KG1 (cell line): ENCODE measurements around the gene PLA2G2C.

Experiments
- DNase-seq: peaks from one replicate; lab custom pipeline; 2025; lab: John Stamatoyannopoulos, UW

The PLA2G2C gene

DNA sequence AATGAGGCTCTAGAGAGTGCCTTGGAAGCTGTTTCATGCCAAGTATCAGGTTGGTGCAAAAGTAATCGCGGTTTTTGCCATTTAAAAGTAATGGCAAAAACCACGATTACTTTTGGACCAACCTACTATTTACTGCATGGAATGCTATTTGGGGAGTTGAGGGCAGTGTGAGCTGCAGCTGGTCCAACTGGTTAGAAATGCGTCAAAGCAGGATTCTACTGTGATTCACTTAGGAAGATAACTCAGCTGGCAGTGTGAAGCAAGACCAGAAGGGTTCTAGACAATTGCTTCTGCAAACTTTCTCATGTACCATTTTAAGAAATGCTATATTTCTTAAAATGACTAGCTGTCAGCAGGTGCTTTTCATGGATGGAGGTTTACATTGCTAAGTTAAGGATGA lies 21.2 kb upstream of the PLA2G2C start:
- no peak for DNase-seq

DNA sequence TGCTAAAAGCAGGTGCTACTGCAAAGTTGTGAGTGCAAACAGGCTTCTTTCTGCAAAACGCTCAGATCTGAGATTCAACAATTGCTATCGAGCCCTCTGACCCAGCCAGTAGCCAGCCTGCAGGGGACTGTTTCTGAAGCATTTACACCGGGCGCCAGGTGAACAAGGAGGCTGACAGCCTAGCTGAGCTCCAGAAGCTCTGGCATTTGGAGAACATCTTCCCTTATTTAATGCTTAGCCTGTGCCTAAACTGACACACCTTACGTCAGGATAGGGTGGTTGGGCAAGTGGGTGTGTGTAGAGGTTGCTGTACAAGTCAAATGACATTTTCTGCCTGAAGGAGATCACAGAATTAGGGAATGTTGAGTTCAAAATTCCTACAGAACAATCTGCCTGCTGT lies 15.8 kb upstream of the PLA2G2C start:
- DNase-seq = no peak

DNA sequence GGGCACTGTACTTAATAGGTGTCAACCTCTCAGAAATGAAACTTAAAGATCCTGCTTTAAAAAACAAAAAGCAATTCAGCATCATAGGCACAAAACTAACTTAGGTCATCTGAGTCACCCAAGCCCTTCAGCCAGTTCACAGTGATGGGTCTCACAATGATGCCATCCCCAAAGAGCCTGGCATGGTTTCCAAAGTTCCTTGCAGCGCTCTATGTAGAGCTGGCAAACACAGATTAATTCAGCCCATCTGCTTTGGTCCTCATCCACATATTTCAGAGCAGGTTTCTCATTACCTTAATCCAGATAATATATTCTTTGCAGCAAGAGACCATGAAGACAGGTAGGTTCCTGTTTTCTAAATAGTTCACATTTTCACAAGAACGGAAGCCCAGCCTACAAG lies 14.6 kb upstream of the PLA2G2C start:
- DNase-seq = no peak

DNA sequence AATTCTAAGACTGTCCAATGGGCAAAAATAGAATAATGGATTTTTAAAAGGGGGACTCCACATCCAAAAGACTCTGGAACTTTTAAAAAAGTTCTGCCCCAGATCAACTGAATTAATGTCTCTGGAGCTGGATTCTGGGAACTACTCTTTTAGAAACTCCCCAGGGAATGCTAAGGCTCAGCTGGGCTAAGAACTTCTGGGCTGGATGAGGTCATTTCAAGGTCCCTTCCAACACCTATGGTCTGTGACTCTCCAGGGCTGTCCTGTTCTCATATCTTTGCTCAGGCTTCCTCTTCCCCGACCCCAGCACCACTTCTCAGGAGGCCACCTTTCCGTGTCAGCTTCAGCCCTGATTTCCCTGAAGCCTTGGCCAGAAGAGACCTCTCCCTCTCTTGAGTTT lies 13.5 kb upstream of the PLA2G2C start:
- no peak for DNase-seq

DNA sequence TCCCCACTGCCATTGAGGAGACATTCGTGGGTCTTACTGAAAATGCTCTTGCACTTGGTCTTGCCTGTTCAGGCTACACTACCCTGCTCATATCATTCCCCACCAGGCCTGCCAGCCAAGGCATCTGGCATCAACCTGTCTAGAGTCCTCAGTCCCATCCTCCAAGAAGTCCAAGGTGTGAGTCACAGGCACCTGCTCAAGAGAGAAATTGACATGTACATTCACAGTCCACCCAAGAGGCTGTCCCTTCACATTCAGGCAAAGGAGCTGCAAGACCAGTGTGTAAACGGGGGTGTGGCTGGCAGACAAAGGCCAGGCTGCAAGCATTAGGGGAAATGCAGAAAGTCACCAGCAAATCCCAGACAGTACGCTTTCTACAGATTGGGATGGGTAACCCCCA lies 13.1 kb upstream of the PLA2G2C start:
- DNase-seq = no peak

DNA sequence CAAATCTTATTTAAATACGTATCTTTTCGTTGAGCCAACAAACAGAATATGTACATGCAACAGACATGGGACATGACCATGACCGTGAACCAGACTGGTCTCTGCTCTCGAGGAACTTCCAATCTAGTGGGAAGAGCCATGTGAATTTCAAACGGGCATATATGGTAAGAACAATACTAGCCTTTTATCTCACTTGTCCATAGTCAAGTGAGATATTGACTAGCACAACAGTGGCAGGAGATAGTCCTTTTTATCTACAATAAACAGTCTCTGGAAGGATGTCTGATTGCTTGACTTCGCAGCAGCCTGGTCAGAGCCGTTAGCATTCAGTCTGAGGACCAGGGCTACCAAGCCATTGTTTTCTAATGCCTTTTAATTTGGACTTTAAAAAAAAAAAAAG lies 12.6 kb upstream of the PLA2G2C start:
- DNase-seq = no peak

DNA sequence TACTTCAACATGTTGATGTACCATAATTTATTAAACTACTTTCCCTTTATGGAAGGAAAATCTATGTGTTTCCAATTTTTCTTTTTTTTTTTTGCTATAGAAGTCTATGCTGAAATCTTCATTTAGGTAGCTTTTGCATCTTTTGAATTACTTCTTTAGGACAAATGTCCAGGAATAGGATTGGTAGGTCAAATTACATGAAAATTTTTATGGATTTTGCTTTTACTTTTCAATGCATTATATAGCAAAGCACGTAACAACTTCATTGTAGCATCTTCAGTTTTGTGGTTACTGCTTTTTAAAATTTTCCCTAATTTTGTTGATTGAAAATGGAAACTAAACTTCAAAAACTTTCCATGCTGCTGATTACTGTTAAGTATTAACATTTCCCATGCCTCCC lies 12.0 kb upstream of the PLA2G2C start:
- no peak for DNase-seq

DNA sequence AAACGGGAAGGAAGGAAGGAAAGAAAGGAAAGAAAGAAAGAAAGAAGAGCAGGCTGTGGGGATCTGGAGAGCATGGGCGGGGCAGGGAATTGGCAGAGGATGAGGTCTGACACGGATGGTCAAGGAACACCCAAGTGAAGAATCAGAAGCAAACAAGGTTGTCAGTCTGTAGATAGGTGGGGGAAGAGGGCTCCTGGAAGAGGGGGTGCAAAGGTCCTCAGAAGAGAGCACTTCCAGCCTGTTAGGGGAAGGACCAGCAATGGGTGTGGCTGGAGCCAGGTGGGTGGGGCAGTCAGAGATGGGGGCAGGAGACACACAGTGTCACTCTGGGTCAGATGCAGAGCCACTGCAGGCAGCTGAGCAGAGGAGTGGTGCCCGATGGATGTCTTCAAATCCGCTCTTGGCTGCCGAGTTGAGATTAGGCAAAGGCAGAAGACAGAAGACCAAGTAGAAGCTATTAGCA lies 11.0 kb upstream of the PLA2G2C start:
- DNase-seq = no peak

DNA sequence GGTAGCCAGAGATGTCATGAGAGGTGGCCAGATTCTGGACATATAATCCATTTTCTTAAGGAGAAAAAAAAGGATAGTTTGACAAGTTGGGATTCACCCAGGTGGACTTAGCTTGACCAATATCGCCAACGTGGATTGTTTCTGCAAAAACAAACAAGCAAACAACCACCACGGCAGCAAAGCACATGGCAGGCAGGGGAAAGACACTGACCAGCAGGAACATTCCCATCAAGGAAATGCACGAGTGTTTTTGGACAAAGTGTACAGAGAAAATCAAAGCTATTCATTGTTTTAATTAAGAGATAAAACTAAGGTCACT lies 9.1 kb upstream of the PLA2G2C start:
- DNase-seq = no peak

DNA sequence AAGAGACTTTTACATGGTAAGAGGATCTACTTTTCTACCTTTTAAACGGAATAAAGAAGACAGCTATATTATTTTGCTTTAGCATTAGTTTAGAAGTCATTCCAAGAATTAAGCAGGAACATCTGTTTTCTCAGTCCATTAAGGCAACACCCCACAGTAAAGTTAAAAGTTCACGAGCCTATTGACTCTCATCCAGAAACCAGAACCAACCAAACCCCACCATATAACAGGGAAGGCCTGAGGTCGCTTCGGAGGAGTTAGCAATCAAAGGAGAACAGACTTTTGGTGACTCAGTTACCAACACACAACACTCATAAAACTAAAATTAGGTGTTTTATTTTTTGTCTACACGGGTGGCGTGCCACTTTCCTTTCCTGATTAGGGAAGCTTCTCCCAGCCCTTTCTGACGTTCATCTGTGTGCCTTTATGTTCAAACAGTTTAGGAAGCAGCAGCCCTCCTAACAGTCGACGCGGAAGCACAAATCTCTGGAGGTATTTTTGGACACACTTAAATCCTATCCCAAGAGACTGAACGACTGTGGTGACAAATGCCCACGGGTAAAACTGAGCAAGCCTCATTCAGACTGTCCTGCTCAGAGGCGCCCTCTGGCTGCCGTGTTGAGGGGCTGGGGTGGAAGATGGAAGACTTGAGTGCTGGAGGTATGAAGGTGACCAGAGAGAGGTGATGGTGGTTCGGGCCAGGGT lies 8.6 kb upstream of the PLA2G2C start:
- peak; percentile 28 for DNase-seq

DNA sequence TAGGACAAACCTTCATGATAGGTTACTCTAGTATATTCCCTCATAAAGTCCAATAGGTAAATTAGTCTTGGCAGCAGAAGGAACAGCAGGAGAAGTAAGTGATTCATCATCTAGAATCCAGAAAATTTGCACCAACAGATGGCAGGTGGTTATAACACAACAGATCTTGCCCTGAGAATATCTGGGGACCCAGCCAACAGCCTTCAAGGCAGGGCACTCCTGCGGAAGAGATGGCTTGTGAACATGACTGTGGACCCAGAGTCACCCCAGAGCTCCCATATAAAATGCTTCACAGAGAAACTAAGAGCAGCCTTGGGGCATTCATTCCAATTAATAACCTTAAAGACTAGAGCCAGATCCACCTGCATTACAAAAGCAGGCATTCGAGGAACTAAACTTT lies 7.9 kb upstream of the PLA2G2C start:
- DNase-seq = no peak

DNA sequence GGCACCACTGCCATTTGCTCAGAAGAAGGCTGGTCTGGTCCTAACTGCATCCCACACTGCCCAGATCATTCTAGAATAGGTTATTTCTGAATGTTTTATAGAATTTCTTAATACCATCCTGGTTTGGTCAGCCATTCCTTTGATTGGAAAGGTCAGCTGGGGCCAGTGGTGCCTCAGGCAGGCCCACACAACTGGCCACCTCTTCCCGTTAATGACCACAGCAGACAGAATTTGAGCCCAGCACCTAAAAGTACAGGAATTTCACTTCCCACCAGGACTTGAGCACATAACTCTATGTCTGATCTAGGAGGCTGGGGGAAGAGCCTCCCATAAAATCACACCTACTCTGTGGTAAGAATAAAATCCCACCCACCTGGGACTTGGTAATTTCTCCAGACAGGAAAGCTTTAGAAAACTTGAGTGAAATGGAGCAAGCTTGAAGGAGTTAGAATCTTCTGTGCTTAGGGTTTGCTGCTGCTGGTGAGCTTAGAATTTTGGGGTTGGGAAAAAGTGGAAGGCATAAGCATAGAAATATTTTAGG lies 6.6 kb upstream of the PLA2G2C start:
- DNase-seq = no peak

DNA sequence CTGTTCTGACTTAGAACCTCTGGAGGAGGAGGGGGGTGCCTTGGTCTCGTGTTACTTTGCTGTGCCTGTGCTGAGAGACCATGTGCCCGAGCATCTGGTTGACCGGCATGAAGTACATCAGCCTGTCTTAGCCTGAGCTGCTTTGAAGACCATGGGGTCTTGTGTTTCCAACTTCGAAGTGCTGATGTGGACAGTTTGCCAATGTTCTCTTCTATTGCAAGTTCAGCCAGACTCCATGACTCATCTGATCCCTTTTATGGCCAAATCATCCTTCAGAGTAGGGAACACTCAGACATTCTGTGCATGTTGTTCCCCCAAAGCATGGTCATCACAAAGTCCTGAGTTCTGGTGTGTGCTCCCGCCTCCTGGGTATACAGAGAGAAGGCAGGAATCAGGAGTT lies 6.0 kb upstream of the PLA2G2C start:
- DNase-seq = no peak

DNA sequence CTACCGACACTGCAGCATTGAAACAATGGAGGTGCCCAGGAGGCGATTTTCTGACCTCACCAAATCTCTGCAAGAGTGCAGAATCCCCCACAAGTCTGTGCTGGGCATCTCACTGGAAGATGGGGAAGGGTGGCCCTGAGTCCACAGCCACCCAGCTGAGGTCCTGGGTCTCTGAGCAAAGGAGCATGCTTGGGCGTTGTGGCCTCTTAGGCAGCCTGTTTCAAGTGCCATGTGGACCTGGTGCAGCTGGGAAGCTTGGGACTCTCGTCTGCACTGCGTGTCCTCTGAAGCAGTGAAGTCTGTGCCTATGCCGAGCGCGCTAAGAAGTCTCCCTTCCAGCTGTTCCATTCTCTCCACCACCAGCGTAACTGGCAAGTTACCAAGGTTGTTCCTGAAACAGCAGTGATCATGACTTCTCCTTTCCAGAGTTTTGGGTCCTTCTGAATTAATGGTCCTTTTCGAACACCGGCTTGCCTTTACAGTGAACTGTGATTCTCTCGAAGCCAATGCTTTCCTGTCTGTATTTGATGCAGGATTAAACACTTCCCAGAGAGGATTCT lies 5.0 kb upstream of the PLA2G2C start:
- no peak for DNase-seq

DNA sequence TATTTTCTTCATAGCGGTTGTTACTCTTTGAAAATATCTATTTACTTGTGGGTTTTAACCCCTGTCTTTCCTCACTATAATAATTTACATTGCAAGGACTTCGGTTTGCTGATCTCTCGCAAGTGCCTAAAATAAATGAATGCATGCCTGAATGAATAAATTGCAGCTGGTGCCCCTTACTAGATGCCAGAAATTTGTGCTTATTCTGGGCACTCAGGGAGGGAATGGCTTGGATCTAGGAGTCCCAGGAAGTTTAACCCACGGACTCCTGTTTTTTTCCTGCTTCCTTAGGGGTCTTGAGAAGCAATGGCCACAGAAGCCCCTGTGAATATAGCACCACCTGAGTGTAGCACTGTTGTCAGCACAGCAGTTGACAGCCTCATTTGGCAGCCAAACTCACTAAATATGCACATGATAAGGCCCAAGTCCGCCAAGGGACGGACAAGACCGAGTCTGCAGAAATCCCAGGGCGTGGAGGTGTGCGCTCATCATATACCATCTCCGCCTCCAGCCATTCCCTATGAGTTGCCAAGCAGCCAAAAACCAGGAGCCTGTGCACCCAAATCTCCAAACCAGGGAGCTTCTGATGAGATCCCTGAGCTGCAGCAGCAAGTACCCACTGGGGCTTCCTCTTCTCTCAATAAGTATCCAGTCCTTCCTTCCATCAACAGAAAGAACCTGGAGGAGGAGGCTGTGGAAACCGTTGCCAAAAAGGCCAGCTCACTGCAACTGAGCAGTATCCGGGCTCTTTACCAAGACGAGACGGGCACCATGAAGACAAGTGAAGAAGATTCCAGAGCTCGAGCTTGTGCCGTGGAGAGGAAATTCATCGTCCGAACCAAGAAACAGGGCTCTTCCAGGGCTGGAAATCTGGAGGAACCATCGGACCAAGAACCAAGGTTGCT lies 4.2 kb upstream of the PLA2G2C start:
- DNase-seq = no peak

DNA sequence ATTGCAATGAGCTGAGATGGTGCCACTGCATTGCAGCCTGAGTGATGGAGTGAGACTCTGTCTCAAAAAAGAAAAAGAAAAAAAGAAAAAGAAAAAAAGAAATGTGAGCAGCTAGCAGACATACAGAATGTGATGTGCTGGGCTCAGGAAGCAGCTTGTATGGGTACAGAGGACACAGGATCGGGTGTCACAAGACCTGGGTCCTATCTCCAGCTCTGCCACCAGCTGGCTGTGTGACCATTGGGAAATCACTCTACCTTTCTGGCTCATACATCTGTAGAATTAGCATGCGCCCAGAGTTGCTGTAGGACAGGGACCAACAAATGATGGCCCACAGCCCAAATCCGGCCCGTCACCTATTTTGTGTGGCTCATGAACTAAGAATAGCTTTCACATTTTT lies 3.3 kb upstream of the PLA2G2C start:
- DNase-seq = no peak

DNA sequence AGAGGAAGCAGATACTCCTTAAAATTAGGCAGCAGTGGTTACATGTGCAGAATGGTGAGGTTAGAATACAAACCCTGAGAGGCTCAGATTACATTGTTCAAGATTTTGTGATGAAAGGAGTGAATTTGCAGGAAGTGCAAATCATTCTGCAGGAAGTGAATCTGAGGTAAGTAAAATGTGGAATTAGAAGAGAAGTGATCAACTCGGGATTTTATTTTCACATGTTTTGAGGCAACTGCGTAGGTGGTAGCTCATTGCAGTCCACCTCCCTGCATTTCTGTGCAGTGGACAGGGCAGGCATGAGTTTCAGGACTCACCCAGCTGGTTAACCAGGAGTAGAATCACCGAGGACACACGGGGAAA lies 2.1 kb upstream of the PLA2G2C start:
- DNase-seq = no peak

DNA sequence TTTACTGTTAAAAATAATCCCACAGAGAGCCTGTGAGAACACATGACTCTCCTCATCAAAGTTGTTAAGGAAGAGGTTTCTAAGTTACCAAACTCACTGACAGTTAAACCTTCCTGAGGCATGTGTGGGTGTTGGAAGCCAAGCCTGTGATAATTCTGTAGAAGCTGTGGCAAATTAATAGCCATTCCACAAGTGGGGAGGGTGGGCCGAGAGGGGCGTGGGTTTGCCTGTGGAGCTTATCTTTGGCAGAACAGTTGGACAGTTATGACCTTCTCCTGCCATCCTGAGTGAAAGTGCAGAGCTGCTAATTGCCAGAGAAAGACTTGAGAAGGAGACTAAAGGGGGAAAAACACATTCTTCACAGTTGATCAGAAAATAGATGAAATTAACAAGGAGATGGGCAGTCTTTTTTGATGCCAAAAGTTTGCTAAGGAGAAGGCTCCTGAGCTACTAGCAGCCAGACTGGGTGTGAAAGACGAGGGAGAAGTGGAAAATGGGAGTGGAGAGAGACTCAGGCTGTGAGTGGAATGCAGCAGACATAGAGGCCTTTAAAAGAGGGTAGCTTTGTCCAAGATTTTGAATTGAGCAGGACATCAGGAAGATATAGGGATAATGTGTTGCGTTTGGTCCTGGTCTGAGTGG lies 1.6 kb upstream of the PLA2G2C start:
- DNase-seq = no peak

DNA sequence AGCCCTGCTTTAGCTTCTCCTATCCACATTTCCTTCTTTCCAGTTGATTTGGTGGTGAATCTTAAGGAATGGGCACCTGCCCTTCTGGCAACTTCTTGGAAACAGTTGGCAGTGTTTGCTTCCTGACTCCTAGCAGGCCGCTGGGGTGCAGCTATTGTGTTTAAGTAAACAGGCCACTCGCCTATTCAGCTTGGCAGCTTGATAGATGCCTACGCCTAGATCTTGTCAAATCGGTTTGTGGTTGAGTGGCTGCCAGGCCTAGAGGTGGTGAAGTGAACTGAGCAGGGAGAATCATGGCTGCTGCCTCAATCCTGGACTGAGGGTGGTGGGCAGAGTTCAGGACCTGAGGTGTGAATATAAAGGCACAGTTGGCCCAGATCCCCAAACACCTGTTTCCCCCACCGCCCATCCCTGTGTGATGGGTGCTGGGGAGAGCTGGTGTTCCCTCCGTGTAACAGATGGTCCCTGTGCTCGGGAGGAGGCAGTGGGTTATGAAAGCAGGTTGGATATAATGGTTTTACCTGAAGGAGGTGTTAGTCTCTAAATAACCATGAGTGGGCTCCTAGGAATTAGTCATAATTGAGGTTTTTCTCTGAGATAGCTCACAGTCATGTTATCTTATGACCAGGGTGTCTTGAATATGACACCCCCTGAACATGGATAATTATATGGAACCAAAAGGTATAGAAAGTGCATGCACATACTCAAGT lies 940 bp upstream of the PLA2G2C start:
- DNase-seq = no peak

DNA sequence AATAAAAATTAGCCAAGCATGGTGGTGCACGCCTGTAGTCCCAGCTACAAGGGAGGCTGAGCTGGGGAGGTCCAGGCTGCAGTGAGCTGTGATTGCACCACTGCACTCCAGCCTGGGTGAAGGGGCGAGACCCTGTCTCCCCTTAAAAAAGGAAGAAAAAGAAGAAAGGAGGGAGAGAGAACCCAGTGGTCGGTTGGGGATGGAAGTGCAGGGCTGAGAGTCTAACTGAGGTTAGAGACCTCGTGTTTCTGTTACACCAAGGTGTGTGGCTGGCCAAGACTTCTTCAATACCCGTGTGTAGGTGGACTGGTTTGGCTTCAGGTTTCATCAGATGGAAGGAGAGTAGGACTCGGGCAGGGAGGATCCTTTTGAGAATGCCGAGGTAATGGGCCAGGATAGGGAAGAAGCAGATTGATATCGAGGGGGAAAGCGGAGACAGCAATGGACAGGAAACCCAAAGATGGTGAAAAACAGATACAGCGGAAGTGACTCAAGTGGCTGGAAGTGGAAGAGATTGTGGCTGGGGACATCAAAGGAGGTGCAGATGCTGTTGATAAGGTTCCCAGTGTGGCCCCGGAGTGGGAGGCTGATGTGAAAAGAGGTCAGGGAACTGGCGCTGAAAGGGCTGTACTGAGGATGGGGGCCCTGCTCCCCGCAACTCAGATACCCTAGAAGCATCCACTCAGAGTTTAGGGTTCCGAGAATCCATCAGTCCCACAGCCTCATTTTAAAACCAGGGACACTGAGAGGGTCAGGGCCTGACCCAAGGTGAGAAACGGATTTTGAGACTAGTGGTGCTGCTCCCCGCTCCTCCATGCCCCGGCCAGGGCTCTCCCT lies 1.1 kb downstream of the PLA2G2C start:
- no peak for DNase-seq

DNA sequence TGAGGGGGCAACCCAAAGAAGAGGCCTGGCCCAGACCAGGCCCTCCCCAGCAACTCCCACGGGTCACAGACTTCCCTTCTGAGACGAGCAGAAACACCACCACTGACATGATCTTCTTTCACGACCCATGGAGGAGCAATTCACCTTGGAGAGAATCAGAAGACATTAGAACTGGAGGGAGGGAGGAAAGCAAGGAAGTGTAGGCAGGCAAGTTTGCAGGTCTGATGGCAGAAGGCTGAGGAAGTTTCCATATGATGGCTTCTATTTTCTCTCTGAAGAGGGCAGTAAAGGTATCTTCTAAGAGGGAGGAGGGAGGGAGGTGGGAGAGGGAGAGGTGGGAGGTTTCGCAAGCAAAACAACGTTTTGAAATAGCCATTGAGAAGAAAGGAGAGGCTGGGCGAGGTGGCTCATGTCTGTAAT lies 1.8 kb downstream of the PLA2G2C start:
- no peak for DNase-seq
